ENCODE measurements around the gene DNM3.

DNM3 gene

GRCh38 chr1:172341697-172342096 is 500.4 kb downstream of the DNM3 start:
- Histone ChIP-seq H3K4me3 (ENCODE audit: severe bottlenecking) (no peak overlapping the region), H3K27me3 (ENCODE audit: insufficient read depth, poor library complexity, severe bottlenecking) (no peaks in the 10 kb centered on the region), H3K4me1 (ENCODE audit: insufficient read depth, poor library complexity, severe bottlenecking) (peaks cover 22% of the 10 kb centered on the region), H3K9me3 (ENCODE audit: severe bottlenecking) (no peaks in the 10 kb centered on the region), H3K36me3 (ENCODE audit: low read depth) (no peaks in the 10 kb centered on the region), H3K27ac (ENCODE audit: poor library complexity, severe bottlenecking) (no peak overlapping the region)
- ATAC-seq (ENCODE audit: low read depth) = no peak
- TF ChIP-seq, protein P1, sequence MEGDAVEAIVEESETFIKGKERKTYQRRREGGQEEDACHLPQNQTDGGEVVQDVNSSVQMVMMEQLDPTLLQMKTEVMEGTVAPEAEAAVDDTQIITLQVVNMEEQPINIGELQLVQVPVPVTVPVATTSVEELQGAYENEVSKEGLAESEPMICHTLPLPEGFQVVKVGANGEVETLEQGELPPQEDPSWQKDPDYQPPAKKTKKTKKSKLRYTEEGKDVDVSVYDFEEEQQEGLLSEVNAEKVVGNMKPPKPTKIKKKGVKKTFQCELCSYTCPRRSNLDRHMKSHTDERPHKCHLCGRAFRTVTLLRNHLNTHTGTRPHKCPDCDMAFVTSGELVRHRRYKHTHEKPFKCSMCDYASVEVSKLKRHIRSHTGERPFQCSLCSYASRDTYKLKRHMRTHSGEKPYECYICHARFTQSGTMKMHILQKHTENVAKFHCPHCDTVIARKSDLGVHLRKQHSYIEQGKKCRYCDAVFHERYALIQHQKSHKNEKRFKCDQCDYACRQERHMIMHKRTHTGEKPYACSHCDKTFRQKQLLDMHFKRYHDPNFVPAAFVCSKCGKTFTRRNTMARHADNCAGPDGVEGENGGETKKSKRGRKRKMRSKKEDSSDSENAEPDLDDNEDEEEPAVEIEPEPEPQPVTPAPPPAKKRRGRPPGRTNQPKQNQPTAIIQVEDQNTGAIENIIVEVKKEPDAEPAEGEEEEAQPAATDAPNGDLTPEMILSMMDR (IDR thresholded peaks at IDR 0.05; ENCODE audit: poor library complexity, severe bottlenecking) = no peak
- DNase-seq (ENCODE audit: low spot score) = no peak

DNA sequence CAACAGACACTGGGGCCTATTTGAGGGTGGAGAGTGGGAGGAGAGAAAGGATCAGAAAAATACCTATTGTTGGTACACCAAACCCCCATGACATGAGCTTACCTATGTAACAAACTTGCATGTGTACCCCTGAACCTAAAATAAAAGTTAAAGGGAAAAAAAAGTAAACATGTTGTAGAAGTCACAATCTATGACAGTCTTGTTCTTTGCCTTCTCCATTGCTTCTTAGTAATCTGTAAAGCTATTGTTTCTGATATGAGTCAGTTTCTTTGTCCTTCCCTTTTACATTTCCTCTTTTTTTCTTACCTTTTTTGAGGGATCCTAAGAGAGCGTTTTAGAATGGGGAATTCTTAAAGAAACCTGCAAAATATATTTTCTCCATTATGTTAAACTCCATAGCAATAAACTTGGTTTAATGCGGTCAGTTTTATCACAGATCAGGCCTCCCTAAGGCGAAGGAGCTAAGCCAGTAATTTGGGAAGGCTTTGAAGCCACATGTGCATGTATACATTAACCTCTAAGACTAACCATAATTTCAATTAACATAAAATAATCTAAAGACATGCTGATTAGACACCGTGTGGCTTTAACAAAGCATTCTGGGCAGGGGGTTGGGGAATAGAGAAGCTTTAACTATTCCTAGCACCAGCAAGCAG is 501.4 kb downstream of the DNM3 start:
- DNase-seq (ENCODE audit: low spot score) (no peak), ATAC-seq (ENCODE audit: low read depth) (no peak)
- Histone ChIP-seq H3K36me3 (ENCODE audit: low read depth) (no peaks in the 10 kb centered on the region), H3K4me3 (ENCODE audit: severe bottlenecking) (no peak overlapping the region), H3K27me3 (ENCODE audit: insufficient read depth, poor library complexity, severe bottlenecking) (no peaks in the 10 kb centered on the region), H3K27ac (ENCODE audit: poor library complexity, severe bottlenecking) (peak overlapping the region; percentile 74), H3K9me3 (ENCODE audit: severe bottlenecking) (no peaks in the 10 kb centered on the region), H3K4me1 (ENCODE audit: insufficient read depth, poor library complexity, severe bottlenecking) (peaks cover 22% of the 10 kb centered on the region)
- TF ChIP-seq, protein P1 (IDR thresholded peaks at IDR 0.05; ENCODE audit: poor library complexity, severe bottlenecking) = no peak

DNA sequence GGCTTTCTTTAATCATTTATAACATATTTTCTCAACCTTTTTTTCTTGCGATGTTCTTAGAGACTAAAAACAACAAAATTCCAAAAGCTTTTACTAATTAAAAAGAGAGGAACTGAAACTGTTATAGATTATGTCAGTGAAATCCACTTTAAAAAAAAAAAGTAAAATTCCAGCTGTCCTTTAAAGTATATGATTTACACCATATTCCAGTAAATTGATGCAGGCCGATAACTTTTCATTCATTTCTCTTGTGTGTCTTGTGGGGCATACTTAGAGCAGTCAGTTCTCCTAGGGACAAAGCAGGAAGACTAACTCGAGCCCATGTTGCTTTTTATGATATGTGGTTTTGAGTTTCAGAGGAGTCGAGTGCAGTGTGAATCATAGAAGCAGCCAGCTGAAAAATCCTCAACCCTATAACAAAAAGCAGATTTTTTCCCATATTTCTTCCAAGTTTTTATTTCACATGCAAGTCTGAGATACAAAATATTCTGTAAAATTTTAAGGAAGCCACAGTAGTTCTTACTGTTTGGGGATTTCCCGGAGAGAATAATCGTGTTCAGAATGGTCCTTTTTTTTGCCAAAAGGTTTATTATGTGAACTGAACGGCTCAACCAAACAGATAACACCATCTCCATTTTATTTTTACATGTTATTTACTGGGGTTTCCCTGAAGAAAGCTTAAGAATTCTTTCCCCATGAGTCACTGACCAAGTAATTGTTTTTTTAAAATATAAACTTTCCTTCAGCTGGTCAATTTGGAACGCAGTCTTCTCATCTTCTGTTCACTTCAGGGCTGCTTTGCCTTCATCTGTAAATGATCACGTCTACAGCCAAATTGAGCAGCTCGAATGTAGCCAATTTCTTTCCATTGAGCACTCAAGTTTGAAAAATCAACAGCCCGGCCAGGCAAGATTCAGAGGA is 502.2 kb downstream of the DNM3 start:
- DNase-seq (ENCODE audit: low spot score) (no peak), ATAC-seq (ENCODE audit: low read depth) (peak; percentile 80)
- Histone ChIP-seq H3K4me3 (ENCODE audit: severe bottlenecking) (no peak overlapping the region), H3K4me1 (ENCODE audit: insufficient read depth, poor library complexity, severe bottlenecking) (peaks cover 22% of the 10 kb centered on the region), H3K27ac (ENCODE audit: poor library complexity, severe bottlenecking) (peak overlapping the region; percentile 74), H3K9me3 (ENCODE audit: severe bottlenecking) (no peaks in the 10 kb centered on the region), H3K36me3 (ENCODE audit: low read depth) (no peaks in the 10 kb centered on the region), H3K27me3 (ENCODE audit: insufficient read depth, poor library complexity, severe bottlenecking) (no peaks in the 10 kb centered on the region)
- TF ChIP-seq, protein P1 (IDR thresholded peaks at IDR 0.05; ENCODE audit: poor library complexity, severe bottlenecking) = no peak

DNA sequence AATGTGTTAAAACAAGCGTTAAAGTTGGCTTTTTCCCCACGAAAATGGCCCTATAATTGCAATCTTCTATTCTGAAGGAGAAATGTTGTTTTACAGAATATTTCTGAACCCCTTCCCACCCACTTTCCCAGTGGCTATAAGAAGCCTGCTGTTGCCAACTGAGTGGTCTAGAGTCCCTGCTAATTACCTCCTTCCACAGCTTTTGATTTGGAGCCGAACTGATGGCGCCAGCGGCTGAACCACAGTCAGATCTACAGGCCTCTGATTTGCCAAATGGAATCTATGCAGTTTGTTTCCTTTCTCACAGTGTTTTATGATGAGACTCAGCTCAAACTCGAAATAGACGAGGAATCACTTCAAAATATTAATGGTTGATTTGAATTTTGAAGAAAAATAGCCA is 503.1 kb downstream of the DNM3 start:
- Histone ChIP-seq H3K4me3 (ENCODE audit: severe bottlenecking) (no peak overlapping the region), H3K9me3 (ENCODE audit: severe bottlenecking) (no peaks in the 10 kb centered on the region), H3K27ac (ENCODE audit: poor library complexity, severe bottlenecking) (peak overlapping the region; percentile 74), H3K4me1 (ENCODE audit: insufficient read depth, poor library complexity, severe bottlenecking) (peaks cover 22% of the 10 kb centered on the region), H3K27me3 (ENCODE audit: insufficient read depth, poor library complexity, severe bottlenecking) (no peaks in the 10 kb centered on the region), H3K36me3 (ENCODE audit: low read depth) (no peaks in the 10 kb centered on the region)
- ATAC-seq (ENCODE audit: low read depth) = no peak
- DNase-seq (ENCODE audit: low spot score) = no peak
- TF ChIP-seq, protein P1 (IDR thresholded peaks at IDR 0.05; ENCODE audit: poor library complexity, severe bottlenecking) = no peak
